Muscle layer of colon (tissue), 2 donors: ENCODE results near the gene DGKD.
"Not testable (repeated sequence)": the region's sequence is repeated elsewhere in the genome, so short reads cannot be mapped to it uniquely, and the experiment has no call there.

Experiments
- H3K27ac ChIP-seq: one replicate; pipeline ENCODE4 v1.7.0; 2013; ENCODE audit warnings: low read depth, mild to moderate bottlenecking, low read length, moderate library complexity
- H3K27me3 ChIP-seq, 2 donors: one replicate each; pipeline ENCODE4 v1.7.0; 2013; ENCODE audit warnings: low read length in 2 of 2, mild to moderate bottlenecking in 2 of 2; ENCODE audit not compliant: insufficient read depth in 2 of 2, control insufficient read depth in 1 of 2
- H3K36me3 ChIP-seq: one replicate; pipeline ENCODE4 v1.7.0; 2013; ENCODE audit warnings: mild to moderate bottlenecking, low read length; ENCODE audit not compliant: insufficient read depth
- H3K4me1 ChIP-seq: one replicate; pipeline ENCODE4 v1.7.0; 2013; ENCODE audit warnings: mild to moderate bottlenecking, low read length; ENCODE audit not compliant: insufficient read depth
- H3K4me3 ChIP-seq, 2 donors: one replicate each; pipeline ENCODE4 v1.7.0; 2013; ENCODE audit warnings: low read length in 2 of 2, low read depth in 1 of 2, mild to moderate bottlenecking in 1 of 2, moderate library complexity in 1 of 2
- H3K9ac ChIP-seq: one replicate; pipeline ENCODE4 v1.7.0; 2013; ENCODE audit warnings: low read length
- H3K9me3 ChIP-seq: one replicate; pipeline ENCODE4 v1.7.0; 2013; ENCODE audit warnings: mild to moderate bottlenecking, low read length
- donor health status: abdominal sarcoma.
- donor health status: Adenocarcinoma of cecum.

DGKD gene

GRCh38 chr2:233367586-233367985 is 13.3 kb downstream of the DGKD start:
- H3K27ac ChIP-seq: no peak overlapping the region

DNA sequence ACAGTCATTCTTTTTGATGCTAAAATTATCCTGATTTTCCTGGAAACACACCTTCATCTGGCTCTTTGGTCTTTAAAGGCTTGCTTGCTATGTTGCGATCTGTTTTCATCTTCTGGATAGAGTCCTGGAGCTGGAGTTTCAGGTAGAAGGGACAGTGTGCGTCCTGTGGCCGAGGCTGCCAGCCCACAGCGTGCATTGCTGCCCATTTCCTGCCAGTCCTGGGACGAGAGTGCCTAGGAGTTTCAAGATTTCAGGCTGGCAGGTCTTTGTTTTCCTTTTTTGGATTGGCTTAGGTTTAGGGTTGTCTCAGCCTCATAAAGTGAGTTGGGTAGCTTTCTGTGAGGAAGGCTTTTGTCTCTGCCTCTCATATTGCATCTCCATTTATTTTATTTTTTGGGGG is 14.5 kb downstream of the DGKD start:
- Histone ChIP-seq H3K4me1 (peaks cover 7% of the 10 kb centered on the region), H3K27me3 (no peaks in the 10 kb centered on the region), H3K4me3 (no peak overlapping the region), H3K36me3 (no peaks in the 10 kb centered on the region), H3K27ac (no peak overlapping the region), H3K9ac (no peak overlapping the region), H3K9me3 (no peaks in the 10 kb centered on the region)

More at GRCh38 chr2:233367586-233367985, 13.3 kb downstream of the DGKD start:
- no peaks in the 10 kb centered on the region for H3K36me3 ChIP-seq
- H3K4me3 ChIP-seq: no peak overlapping the region
- no peaks in the 10 kb centered on the region for H3K9me3 ChIP-seq
- peaks cover 7% of the 10 kb centered on the region for H3K4me1 ChIP-seq
- no peak overlapping the region for H3K9ac ChIP-seq
- no peaks in the 10 kb centered on the region for H3K27me3 ChIP-seq

DNA sequence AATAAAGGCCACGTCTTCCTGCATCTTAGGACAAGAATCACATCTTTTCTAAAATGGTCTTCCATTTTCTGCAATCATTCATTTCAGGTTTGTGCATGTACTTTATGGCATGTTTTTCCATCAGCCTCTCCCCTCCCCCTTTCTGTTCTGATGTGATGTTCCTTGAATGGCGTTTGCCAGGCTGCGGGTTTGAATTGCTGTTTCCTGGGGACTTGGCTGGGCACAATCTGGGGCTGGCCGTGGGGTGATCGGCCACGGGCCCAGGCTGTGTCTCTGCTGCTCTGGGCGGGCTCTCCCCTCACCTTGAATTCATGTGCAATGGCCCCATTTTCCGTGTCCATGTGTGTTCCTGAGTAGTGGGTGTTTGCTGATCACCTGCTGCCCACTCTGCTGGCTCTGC is 15.2 kb downstream of the DGKD start:
- no peak overlapping the region for H3K9ac ChIP-seq
- H3K36me3 ChIP-seq: no peaks in the 10 kb centered on the region
- H3K27me3 ChIP-seq: no peaks in the 10 kb centered on the region
- peaks cover 7% of the 10 kb centered on the region for H3K4me1 ChIP-seq
- no peaks in the 10 kb centered on the region for H3K9me3 ChIP-seq
- no peak overlapping the region for H3K27ac ChIP-seq
- no peak overlapping the region for H3K4me3 ChIP-seq

- no peaks in the 10 kb centered on the region for H3K9me3 ChIP-seq
- no peaks in the 10 kb centered on the region for H3K36me3 ChIP-seq
- H3K27me3 ChIP-seq: no peaks in the 10 kb centered on the region
- H3K4me3 ChIP-seq: no peak overlapping the region
- no peak overlapping the region for H3K9ac ChIP-seq
- peaks cover 7% of the 10 kb centered on the region for H3K4me1 ChIP-seq
- no peak overlapping the region for H3K27ac ChIP-seq
Observed at GRCh38 chr2:233369897-233370685, 15.8 kb downstream of the DGKD start.

DNA sequence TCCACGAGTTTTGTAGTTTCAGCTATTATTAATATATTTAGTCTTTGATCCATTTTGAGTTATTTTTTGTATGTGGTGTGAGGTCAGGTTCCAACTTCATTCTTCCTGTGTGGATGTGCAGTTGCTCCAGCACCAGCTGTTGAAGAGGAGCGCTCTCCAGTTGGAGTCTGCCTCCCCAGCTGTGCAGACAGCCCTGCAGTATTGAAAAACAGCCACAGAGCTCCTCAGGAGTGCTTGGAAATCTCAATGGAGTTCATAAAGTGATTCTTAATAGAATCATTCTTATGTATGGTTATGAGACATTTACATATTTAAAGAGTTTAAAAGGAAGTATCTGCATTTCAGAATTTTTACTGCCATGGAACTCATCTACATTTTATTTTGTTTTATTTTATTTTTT is 17.3 kb downstream of the DGKD start:
- no peak overlapping the region for H3K4me3 ChIP-seq
- H3K27ac ChIP-seq: no peak overlapping the region
- H3K36me3 ChIP-seq: no peaks in the 10 kb centered on the region
- H3K27me3 ChIP-seq: no peaks in the 10 kb centered on the region
- no peak overlapping the region for H3K9ac ChIP-seq
- H3K4me1 ChIP-seq: peaks cover 7% of the 10 kb centered on the region
- no peaks in the 10 kb centered on the region for H3K9me3 ChIP-seq

GRCh38 chr2:233372855-233373254 is 18.6 kb downstream of the DGKD start:
- Histone ChIP-seq H3K27ac (no peak overlapping the region), H3K9ac (no peak overlapping the region), H3K4me1 (peaks cover 7% of the 10 kb centered on the region), H3K36me3 (no peaks in the 10 kb centered on the region), H3K27me3 (no peaks in the 10 kb centered on the region), H3K9me3 (no peaks in the 10 kb centered on the region), H3K4me3 (no peak overlapping the region)

DNA sequence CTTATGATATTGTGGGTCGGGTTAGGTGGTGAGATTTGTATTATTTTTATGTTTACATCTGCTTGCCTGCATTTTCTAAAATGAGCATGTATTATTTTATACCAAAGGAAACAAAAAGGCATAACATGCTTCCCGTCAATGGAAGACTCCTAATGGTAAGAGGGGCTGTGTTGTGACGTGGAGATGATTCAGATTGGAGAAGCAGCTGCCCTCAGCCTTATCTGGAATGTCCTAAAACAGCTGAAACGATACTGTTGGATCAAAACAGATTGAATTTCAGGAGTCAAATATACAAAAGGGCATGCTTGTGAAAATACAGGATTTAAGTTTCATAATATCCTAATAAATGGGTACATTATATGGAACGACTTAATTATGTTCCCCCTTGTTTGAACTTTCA is 19.0 kb downstream of the DGKD start:
- Histone ChIP-seq H3K4me3 (no peak overlapping the region), H3K9ac (no peak overlapping the region), H3K4me1 (peaks cover 7% of the 10 kb centered on the region), H3K9me3 (no peaks in the 10 kb centered on the region), H3K27ac (no peak overlapping the region), H3K36me3 (no peaks in the 10 kb centered on the region), H3K27me3 (no peaks in the 10 kb centered on the region)

GRCh38 chr2:233374776-233375175 is 20.5 kb downstream of the DGKD start:
- not testable (repeated sequence) for H3K4me3 ChIP-seq, H3K36me3 ChIP-seq, H3K4me1 ChIP-seq, H3K27me3 ChIP-seq, H3K27ac ChIP-seq, H3K9ac ChIP-seq, H3K9me3 ChIP-seq

DNA sequence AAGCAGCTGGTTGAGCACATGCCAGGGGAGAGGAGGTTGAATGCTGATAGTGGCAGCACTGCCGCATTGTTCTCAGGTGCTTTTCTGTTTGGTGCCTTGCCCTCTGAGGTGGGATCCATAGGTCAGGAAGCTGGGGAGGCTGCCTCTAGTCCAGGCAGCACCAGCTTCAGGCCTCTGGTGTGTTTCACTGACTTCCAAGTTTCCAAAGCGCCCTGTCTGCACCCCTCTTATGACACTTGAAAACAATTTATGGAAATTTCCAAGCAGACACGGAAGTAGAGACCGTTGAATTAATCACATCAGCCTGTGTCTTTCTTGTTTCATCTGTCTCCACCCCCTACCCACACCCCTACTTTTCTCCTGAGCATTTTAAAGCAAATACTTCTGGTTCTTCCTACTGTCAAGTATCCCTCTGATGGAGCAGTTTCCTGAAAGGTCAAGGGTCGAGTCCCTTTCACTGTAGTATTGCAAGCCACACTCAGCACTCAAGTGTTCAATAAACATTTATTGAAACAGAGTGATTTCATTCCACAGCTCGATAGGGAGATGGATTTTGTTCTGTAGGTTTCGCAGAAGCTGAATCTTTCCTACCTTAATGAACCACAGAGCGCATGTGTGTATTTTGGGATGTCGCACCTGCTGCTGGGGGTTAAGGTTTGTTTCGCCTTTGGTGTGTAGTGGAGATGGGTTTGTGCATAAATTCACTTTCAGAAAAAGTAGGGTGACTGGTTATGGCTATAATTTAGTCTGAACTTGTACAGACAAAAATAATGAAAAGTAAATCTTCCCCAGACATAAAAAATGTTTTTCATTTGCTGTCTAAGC is 21.4 kb downstream of the DGKD start:
- H3K4me3 ChIP-seq: no peak overlapping the region
- H3K27ac ChIP-seq: no peak overlapping the region
- H3K4me1 ChIP-seq: no peaks in the 10 kb centered on the region
- no peaks in the 10 kb centered on the region for H3K9me3 ChIP-seq
- H3K36me3 ChIP-seq: no peaks in the 10 kb centered on the region
- no peak overlapping the region for H3K9ac ChIP-seq
- H3K27me3 ChIP-seq: no peaks in the 10 kb centered on the region

DNA sequence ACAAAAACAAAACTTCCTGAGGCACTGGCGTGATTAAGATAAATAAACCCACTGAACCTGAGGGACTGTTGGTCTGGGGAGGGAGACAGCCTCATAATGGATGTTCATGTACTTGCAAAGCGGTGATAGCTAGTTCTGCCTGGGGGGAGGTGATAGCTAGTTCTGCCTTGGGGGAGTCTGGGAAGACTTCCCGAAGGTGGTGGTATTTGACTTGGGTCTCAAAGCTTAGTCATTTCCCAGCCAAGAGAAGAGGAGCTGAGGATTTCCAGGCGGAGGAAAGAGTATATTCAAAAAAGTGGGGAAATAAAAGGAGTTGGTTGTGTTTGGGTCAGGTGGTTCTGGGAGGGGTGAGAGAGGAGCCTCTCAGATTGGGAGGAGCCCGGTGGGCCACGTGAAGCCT is 24.7 kb downstream of the DGKD start:
- Histone ChIP-seq H3K4me3 (no peak overlapping the region), H3K4me1 (no peaks in the 10 kb centered on the region), H3K9me3 (no peaks in the 10 kb centered on the region), H3K36me3 (no peaks in the 10 kb centered on the region), H3K27me3 (no peaks in the 10 kb centered on the region), H3K27ac (no peak overlapping the region), H3K9ac (no peak overlapping the region)

GRCh38 chr2:233379441-233379840 is 25.1 kb downstream of the DGKD start:
- no peaks in the 10 kb centered on the region for H3K4me1 ChIP-seq

More at GRCh38 chr2:233379441-233379840, 25.1 kb downstream of the DGKD start:
- Histone ChIP-seq H3K27me3 (no peaks in the 10 kb centered on the region), H3K4me3 (no peak overlapping the region), H3K36me3 (no peaks in the 10 kb centered on the region), H3K9ac (no peak overlapping the region), H3K27ac (no peak overlapping the region), H3K9me3 (no peaks in the 10 kb centered on the region)
